HEK293T (cell line): ENCODE results near the gene TRA2B.

Experiments
- BHLHE40 ChIP-seq: fragments of 450-650 bp; IDR thresholded peaks from 2 replicates; pipeline ENCODE4 v1.6.1; 2016; ENCODE audit warnings: mild to moderate bottlenecking, moderate library complexity, borderline replicate concordance
- FOXK2 ChIP-seq: fragments of 450-650 bp; IDR thresholded peaks from 2 replicates; pipeline ENCODE4 v1.6.1; 2016; ENCODE audit warnings: mild to moderate bottlenecking
- FOXM1 ChIP-seq: fragments of 450-650 bp; IDR thresholded peaks from 2 replicates; pipeline ENCODE4 v1.6.1; 2017; ENCODE audit warnings: mild to moderate bottlenecking, borderline replicate concordance
- PKNOX1 ChIP-seq: fragments of 450-650 bp; IDR thresholded peaks from 2 replicates; pipeline ENCODE4 v1.6.1; 2016
- SUZ12 ChIP-seq: fragments of 450-650 bp; IDR thresholded peaks from 2 replicates; pipeline ENCODE4 v1.6.1; 2016; ENCODE audit warnings: mild to moderate bottlenecking
- TARDBP ChIP-seq: fragments of 450-650 bp; IDR thresholded peaks from 2 replicates; pipeline ENCODE4 v1.6.1; 2016
- ZNF384 ChIP-seq: fragments of 450-650 bp; IDR thresholded peaks from 2 replicates; pipeline ENCODE4 v1.6.1; 2016

DNA sequence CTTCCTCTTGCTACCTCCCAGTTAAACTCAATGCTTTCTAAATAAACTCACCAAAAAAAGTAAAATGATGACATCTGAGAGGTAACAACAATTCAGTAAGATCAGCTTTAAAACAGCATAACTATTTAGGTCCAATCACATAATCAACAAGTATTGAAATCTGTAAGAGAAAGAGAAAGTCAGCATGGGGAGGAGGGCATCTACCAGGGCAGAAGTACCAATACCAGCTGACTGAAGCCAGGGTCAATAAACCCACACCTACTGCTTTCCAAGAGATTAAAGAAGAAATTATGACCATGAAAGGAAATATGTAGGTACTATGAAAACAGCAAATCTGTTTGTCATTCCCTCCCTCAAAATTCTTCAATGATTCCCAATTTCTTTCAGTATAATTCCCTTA, 70.8 kb downstream of the TRA2B start:
- TF ChIP-seq FOXM1 (no peak), FOXK2 (no peak), SUZ12 (no peak), BHLHE40 (no peak), PKNOX1 (no peak), ZNF384 (no peak), TARDBP (no peak)
